HG02938 (cell line): ENCODE data around the gene ATG2B.

Experiments
- ATAC-seq: cut with Tn5 transposase; IDR thresholded peaks from one replicate; pipeline ENCODE4 v1.9.1; 2021; ENCODE audit warnings: mild to moderate bottlenecking, moderate library complexity; ENCODE audit not compliant: unreplicated experiment

The ATG2B gene

DNA sequence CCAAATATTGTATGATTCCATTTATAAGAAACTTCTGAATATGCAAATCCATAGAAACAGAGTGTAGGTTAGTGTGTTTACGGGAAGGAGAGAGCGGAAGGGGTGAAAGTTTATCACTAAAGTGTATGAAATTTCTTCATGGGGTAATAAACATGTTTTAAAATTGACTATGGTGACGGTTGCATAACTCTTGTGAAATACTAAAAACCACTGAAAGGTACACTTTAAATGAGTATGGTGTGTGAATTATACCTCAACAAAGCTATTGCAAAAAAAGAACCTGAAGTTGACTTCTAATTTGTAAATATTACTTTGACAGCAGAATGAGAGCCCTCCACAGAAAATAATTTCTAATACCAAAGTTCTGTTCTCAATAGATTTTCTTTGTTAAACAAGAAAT lies 47.1 kb downstream of the ATG2B start:
- no peak for ATAC-seq

GRCh38 chr14:96310906-96311305 lies 52.2 kb downstream of the ATG2B start:
- no peak for ATAC-seq

- no peak for ATAC-seq
Observed at GRCh38 chr14:96309896-96310330, 53.2 kb downstream of the ATG2B start.

- ATAC-seq, result no peak
Observed at GRCh38 chr14:96309133-96309895, 53.8 kb downstream of the ATG2B start.

- no peak for ATAC-seq
Observed at GRCh38 chr14:96307434-96307833, 55.7 kb downstream of the ATG2B start.

GRCh38 chr14:96304956-96305355 lies 58.2 kb downstream of the ATG2B start:
- no peak for ATAC-seq

DNA sequence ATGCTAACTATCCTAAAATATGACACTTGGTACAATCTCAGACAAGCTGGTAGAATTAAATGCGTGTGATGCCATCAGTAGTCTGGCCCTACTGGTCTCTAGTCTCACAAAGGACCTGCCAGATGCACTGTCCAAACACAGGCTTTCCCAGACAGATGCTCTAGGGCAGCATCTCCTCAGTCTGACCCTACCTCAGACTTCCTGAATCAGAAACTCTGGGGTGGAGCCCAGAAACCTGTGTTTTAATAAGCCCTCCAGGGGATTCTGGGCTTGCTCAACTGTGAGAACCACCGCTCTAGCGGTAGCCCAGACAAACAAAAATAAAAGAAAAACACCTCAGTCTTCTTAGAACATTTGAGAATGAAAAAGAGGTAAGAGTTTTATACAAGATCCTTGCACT lies 59.2 kb downstream of the ATG2B start:
- ATAC-seq, result no peak

GRCh38 chr14:96299441-96299840 lies 63.7 kb downstream of the ATG2B start:
- no peak for ATAC-seq

- ATAC-seq, result no peak
Observed at GRCh38 chr14:96297997-96298515, 65.1 kb downstream of the ATG2B start.

DNA sequence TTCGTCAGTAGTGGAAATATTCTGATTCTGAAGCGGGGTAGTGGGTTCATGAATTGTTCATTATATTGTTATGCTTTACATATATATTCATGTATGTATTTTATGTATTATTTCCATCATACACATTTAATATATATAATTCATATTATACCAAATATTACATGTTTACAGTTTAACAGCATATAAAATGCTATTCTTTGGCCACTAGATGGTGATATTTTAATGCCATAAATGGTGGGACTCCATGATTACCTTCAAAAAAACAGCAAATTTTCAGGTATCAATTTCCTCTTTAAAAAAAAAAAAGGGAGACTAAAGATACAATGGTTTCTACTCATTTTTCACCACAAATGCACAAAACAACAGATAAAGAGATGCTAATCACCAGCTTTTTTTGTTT lies 66.1 kb downstream of the ATG2B start:
- no peak for ATAC-seq

DNA sequence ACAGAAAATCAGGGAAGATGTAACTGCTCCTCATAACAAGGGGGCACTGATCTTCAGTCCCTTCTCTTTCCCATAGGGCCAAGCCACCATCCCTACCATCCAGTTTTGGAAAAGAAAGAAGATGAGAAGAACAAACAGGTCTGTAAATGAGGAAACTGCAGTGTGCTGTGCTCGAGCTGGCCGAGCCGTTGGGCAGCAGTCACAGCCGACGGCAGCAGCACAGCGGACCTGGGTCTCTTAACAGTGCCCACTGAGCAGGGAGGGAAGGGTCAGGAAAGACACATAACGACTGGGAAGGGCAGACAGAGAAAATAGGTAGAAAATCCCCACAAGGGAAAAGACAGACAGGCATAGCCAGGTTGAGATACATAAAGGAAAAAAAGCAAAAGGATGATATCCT lies 68.9 kb downstream of the ATG2B start:
- no peak for ATAC-seq

DNA sequence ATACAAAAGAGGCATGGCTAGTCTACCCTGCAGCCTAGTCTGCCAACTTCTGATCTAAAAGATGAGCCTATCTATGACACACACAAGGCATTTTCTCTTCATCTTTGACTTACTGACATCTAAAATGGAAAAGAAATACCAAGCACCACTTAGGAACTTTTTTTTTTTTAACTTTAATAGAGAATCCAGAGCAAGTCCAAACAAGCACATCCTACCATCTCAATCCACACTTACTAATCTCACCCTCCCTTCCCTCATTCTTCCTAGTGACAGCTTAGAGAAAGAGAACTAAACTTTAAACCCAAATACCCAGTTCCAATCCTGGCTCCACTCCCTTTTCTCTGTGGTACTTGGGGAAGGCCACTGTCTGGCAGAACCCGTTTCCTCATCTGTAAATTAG lies 75.3 kb downstream of the ATG2B start:
- no peak for ATAC-seq

DNA sequence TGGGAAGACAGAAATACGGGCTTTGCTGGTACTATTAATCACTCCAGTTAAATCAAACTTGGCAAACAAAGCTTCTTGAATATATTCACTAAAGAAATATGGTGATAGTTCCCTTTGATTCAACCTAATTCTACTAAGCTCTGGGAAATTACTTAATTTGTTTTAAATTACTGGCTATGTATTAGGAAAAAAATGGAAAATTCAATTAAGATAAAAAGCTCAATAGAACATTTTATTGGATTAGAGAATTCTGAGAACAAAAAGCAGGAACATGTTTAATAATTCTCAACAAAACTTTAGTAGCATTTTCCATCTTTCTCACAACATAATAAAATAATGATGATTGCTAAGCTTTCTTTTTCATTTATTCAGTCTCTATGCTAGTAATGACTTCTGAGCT lies 76.9 kb downstream of the ATG2B start:
- no peak for ATAC-seq

GRCh38 chr14:96285667-96286066 lies 77.5 kb downstream of the ATG2B start:
- no peak for ATAC-seq

- no peak for ATAC-seq
Observed at GRCh38 chr14:96284430-96284829, 78.7 kb downstream of the ATG2B start.

- ATAC-seq, result no peak
Observed at GRCh38 chr14:96284008-96284407, 79.1 kb downstream of the ATG2B start.

- ATAC-seq, result no peak
Observed at GRCh38 chr14:96281486-96281885, 81.7 kb downstream of the ATG2B start.

DNA sequence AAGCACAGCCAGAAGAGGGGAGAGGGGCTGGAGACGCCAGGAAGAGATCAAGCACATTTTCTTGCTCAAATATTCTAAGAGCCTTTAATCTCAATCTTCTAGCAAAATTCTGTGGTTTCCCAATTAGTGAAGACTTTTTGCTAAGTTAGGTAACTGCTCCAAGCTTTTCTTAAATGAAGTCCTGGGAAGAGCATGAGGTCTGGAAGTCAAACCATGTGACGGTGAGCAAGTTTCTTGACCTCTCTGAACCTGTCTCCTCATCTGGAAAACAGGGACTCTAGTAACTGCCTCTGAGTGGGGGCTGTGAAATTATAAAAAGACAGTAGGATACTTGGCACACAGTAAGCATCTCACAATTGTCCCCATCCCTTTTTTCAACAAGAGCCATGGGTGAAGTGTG lies 83.0 kb downstream of the ATG2B start:
- no peak for ATAC-seq

DNA sequence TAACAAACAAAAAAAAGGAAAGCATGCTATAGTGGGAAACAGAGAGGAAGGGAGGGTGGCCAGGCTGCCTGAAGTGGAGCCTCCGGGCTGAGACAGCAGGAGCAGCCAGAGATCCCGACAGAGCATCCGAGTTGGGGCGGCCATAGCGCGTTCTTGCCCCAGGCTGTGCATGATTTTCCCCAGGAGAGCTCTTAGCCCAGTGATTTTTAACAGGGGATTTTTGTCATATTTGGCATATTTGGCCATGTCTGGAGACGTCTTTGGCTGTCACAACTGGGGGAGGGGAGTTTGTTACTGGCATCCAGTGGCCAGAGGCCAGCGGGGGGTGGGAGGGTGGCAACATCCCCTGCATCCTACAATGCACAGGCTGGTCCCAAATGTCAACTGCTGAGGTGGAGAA lies 83.6 kb downstream of the ATG2B start:
- ATAC-seq, result no peak

- ATAC-seq, result no peak
Observed at GRCh38 chr14:96277890-96278289, 85.3 kb downstream of the ATG2B start.

GRCh38 chr14:96275177-96276112 lies 87.7 kb downstream of the ATG2B start:
- ATAC-seq, result no peak

DNA sequence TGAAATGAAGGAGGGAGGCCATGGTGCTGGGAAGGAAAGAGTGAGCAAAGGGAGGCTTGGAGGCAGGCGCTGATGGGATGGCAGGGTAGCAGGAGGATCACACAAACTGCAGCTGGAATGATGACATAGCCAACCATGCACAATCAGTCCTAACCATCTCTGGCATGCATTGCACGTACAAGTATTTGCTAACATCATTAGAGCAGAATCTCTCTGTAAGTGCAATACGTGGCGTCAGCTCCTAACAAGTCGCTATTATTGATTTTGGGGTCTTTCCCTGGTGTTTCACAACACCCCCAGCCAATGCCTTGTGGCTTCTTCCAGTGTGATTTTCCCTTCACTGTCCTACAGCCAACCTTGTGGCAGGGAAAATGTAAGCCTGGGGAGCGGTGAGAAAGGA lies 88.6 kb downstream of the ATG2B start:
- ATAC-seq, result no peak
